ENCODE results near the gene ACVR1.

The ACVR1 gene

DNA sequence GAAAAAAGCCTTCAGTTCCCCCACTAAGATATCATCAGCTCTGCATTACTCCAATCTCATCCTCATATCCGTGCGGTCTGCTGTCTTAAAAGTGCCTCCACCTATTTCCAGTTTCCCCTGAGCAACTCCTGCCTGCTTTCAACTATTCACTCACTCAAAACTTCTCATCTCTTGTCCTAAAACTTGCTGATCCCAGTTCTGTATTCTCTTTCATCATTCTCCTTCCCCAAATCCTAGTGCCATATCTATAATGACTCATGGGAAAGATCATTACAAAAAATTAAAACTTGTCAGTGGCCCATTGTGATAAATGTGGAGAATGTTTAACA, 20.0 kb downstream of the ACVR1 start:
- DNase-seq (ENCODE audit: low read depth in 2 of 3, low spot score in 1 of 3): no peak

DNA sequence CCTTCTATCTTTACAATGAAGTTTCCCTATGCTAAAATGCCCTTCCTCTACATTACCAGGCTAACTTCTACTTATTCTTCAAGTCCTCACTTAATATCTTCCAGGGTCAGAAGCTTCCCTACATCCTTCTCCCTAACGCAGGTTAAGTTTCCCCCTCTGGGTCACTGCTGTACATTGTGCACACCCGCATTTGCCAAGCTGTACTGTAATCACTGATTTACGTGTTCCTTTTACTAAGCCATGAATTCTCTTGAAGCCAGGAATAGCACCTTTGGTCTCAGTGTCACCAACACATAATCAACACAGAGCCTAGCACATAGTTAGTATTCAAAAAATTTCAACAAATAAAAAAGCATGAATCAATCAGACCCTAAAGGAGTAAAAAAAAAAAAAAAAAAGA, 22.3 kb downstream of the ACVR1 start:
- DNase-seq (ENCODE audit: low read depth in 2 of 3, low spot score in 1 of 3): no peak

DNA sequence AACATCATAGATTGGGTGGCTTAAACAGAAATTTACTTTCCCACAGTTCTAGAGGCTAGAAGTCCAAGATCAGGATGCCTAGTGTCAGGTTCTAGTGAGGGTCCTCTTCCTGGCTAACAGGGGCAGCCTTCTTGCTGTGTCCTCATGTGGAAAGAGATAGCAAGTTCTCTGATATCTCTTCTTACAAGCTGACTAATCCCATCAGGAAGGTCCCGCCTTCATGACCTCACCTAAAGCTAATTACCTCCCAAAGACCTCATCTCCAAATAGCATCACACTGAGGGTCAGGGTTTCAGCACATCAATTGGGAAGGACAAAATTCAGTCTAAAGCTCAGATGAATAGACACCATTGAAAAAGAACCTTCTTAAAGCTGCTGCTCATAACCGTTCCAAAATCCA, 22.9 kb downstream of the ACVR1 start:
- no peak for DNase-seq (ENCODE audit: low read depth in 2 of 3, low spot score in 1 of 3)

DNA sequence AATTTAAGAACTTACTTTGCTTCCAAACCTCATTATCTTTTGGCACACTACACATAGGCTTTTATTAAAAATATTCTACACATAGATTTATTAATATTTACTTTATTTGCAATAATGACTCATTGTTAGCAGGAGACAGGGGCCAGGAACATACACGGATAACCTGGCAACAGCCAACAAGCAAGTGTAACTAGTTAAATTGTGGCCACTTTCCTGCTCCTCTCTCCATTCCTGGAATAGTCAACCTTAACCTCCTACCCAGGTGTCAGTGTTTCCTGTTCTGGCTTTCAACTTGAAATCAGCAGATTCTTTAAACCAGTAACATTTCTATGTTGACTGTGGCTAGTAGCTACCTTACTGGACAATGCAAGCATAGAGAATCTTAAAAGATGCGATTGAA, 26.5 kb downstream of the ACVR1 start:
- no peak for DNase-seq (ENCODE audit: low read depth in 2 of 3, low spot score in 1 of 3)

GRCh38 chr2:157848213-157848612, 27.9 kb downstream of the ACVR1 start:
- no peak for DNase-seq (ENCODE audit: low read depth in 2 of 3, low spot score in 1 of 3)

GRCh38 chr2:157845081-157845480, 31.0 kb downstream of the ACVR1 start:
- no peak for DNase-seq (ENCODE audit: low read depth in 2 of 3, low spot score in 1 of 3)

- no peak for DNase-seq (ENCODE audit: low read depth in 2 of 3, low spot score in 1 of 3)
These were observed 32.2 kb downstream of the ACVR1 start for GRCh38 chr2:157843935-157844334.

GRCh38 chr2:157843081-157843480, 33.0 kb downstream of the ACVR1 start:
- no peak for DNase-seq (ENCODE audit: low read depth in 2 of 3, low spot score in 1 of 3)

DNA sequence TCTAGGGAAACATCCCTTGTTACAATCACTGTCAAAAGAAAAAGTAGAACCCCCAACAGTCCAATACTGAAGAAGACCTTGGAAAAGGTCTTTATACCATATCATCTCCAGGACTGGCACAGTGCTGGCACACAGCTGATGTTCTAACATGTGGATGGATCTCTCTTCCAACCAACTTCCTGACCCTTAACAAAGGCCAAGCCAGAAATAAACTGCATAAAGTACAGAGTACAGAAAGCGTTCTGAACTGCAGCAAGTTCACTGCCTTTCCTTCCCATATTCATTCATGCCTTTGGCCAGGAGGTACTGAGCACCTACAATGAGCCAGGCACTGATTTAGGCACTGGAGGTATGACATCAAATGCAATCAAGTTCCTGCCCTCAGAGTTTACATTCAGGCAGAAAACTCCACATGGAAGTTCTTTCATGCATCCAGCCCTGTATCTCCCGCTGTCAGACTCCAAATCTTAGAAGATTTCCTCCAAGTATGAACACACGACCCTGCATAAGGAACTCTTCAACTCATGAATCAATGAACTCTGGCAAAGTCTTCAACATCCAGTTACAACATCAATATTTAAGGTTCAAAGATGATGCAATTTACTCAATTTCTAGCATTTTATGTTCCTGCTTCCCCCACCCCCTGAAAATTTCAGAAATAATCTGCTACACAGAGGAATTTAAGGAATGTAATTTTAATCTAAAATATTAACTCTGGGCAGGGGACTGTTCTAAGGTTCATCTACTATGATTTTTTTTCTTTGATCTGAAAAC, 33.8 kb downstream of the ACVR1 start:
- DNase-seq (ENCODE audit: low read depth in 2 of 3, low spot score in 1 of 3): no peak

GRCh38 chr2:157841485-157841884, 34.6 kb downstream of the ACVR1 start:
- no peak for DNase-seq (ENCODE audit: low read depth in 2 of 3, low spot score in 1 of 3)

GRCh38 chr2:157840568-157841156, 35.5 kb downstream of the ACVR1 start:
- DNase-seq (ENCODE audit: low read depth in 2 of 3, low spot score in 1 of 3): no peak

DNA sequence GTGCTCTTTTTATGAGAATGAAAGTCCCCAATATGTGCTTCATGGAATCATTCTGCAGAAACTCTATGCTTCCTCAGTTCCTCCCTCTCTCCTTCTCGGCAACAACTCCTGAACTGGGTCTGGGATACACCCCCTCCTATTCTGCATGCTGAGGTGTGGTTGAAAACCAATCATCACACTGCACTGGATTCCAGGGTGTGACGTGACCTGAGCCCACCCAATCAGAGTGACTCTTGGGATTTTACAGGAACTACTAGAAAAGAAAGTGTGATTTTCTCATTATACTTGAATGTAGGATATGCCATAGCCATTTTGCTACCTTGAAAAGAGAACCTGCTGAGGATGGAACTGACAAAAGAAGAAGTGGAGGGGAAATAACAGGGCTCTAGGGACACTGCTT, 36.3 kb downstream of the ACVR1 start:
- no peak for DNase-seq (ENCODE audit: low read depth in 2 of 3, low spot score in 1 of 3)

GRCh38 chr2:157839162-157839801, 36.8 kb downstream of the ACVR1 start:
- DNase-seq (ENCODE audit: low read depth in 2 of 3, low spot score in 1 of 3): no peak

DNA sequence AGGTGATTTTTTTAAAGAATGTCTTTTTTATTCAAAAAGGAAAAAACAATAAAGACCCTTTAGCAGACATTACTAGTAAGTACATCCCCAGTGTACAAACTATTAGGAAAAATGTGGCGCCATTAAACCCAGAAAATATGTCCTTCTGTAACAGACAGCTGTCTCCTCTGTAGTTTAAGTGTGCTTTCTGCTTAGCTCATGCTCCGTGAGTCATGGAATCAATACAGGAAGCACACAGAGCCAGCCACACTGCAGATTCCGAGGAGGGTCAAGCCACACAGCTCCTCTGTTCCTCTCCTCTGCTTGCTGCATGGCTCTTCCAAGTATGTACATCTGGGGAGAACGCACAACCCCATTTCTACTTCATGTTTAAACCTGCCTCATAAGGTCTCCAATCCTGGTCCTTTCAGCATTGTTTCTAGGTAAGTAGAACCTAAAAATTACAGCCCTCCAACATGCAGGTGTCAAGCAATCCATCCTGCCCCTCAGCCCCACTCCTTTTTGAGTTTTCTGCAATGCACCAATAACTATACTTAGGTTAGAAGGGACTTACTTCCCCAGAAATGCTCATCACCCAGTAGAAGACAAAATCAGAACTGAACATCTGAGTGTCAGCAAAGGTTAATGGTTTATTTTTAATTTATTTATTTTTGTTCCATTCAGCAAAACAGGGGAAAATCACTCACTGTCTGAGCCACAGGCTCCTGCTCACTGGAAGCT, 37.5 kb downstream of the ACVR1 start:
- no peak for DNase-seq (ENCODE audit: low read depth in 2 of 3, low spot score in 1 of 3)

DNA sequence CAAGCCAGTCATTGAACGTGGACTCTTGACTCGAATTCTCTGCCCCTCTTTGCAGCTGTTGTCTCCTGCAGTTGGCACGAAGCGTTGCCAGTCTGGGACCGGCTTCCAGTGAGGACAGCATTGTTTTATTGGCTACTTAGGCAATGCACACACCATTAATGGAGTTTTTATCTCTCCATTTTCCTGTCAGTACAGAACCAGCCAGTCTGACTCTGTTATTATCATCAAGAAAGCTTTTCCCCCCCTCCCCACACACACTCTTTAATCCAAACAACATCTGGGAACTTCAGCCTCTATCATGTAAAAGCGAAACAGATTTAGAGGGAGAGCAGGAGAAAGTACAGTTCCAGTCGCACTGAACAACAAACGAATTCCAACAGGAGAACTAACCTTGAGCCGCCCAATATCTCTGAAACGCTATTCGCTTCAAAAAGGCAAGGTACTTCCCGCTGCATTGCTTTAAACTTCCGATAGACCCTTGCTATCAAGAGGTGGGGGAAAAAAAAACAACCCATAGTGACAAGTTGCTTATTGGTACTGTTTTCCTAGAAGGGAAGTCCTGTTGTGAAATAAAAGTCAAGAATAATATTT, 38.2 kb downstream of the ACVR1 start:
- no peak for DNase-seq (ENCODE audit: low read depth in 2 of 3, low spot score in 1 of 3)

- DNase-seq (ENCODE audit: low read depth in 2 of 3, low spot score in 1 of 3): no peak
These were observed 39.6 kb downstream of the ACVR1 start for GRCh38 chr2:157836531-157836930.

- DNase-seq (ENCODE audit: low read depth in 2 of 3, low spot score in 1 of 3): no peak
These were observed 40.7 kb downstream of the ACVR1 start for GRCh38 chr2:157835425-157835824.

DNA sequence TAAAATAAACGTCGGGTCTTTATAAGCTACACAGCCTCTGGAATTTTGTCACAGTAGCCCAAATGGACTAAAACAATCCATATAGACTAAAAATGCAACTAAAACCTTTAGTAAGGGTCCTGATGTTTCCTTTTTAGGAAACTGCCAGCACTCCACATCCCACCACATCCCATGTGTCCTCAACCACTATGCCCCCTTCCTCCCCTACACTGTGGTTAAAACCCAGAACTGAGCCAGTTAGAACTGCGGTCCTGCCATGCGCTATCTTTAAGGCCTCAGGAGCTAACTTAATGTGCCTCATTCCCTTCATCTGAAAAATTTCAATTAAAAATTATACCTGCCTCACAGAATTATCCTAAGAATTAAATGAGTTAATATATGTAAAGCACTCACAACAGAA, 41.1 kb downstream of the ACVR1 start:
- no peak for DNase-seq (ENCODE audit: low read depth in 2 of 3, low spot score in 1 of 3)

- DNase-seq (ENCODE audit: low read depth in 2 of 3, low spot score in 1 of 3): no peak
These were observed 42.4 kb downstream of the ACVR1 start for GRCh38 chr2:157833721-157834120.

DNA sequence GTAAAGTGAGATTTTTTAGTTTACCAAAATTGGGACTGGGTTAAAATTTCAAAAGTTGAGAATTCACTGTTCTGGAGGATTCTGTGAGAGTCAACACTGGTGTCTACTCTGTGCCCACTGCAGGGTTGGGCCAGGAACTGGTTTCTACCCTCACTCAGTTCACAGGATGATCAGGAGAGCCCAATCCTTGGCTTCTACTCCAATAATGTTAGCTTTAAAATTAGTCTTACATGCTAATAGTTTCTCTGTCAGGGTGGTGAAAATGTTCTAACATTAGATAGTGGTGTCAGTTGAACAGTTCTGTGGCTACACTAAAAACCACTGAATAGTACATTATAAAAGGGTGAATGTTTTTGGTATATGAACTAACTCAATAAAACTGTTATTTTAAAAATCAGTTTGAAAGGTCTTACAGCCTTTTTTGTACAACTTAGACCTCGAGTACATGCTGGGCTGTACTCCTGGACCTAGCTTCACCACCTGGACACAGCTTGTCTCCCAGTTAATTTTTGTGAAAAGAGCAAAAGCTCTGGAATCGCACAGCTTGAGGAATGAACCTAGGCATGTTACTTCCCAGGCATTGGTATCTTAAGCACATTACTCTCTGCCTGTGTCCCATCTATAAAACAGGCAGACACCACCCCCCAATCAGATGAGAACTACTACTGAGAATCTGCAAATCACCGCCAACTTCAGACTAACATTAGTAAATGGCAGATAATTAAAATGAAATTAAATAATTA, 44.4 kb downstream of the ACVR1 start:
- no peak for DNase-seq (ENCODE audit: low read depth in 2 of 3, low spot score in 1 of 3)
